H9 (cell line): ENCODE measurements around the gene FCRL2. TPM values are rescaled to one million over a fixed set of nuclear protein-coding genes. Genes with fewer than 3 reads are reported as not detected.

Source experiments
- DNase-seq: peaks from one replicate; pipeline ENCODE4 v3.0.0-alpha.2; 2017
- H2AFZ ChIP-seq: one replicate; pipeline ENCODE4 v1.6.1; 2013; ENCODE audit warnings: mild to moderate bottlenecking, low read length, control low read depth, moderate library complexity
- H2AK5ac ChIP-seq: 2 replicates; pipeline ENCODE4 v1.6.1; 2013; ENCODE audit warnings: low read length, control low read depth, mixed read lengths; ENCODE audit not compliant: insufficient read length
- H2BK120ac ChIP-seq: one replicate; pipeline ENCODE4 v1.6.1; 2013; ENCODE audit warnings: low read depth, mild to moderate bottlenecking, low read length, control low read depth, inconsistent platforms; ENCODE audit not compliant: poor library complexity, severe bottlenecking
- H2BK12ac ChIP-seq: 2 replicates; pipeline ENCODE4 v1.6.1; 2013; ENCODE audit warnings: low read length, control low read depth, mixed read lengths, low read depth; ENCODE audit not compliant: insufficient read length
- H2BK15ac ChIP-seq: 2 replicates; pipeline ENCODE4 v1.6.1; 2013; ENCODE audit warnings: low read depth, low read length, control low read depth
- H2BK20ac ChIP-seq: one replicate; pipeline ENCODE4 v1.6.1; 2013; ENCODE audit warnings: low read depth, mild to moderate bottlenecking, low read length, control low read depth, inconsistent platforms; ENCODE audit not compliant: poor library complexity, severe bottlenecking
- H2BK5ac ChIP-seq: 2 replicates; pipeline ENCODE4 v1.6.1; 2013; ENCODE audit warnings: low read length, control low read depth, mixed read lengths; ENCODE audit not compliant: insufficient read length
- H3K14ac ChIP-seq: 2 replicates; pipeline ENCODE4 v1.6.1; 2013; ENCODE audit warnings: low read length, control low read depth; ENCODE audit not compliant: insufficient read depth
- H3K18ac ChIP-seq: 2 replicates; pipeline ENCODE4 v1.6.1; 2013; ENCODE audit warnings: low read depth, mild to moderate bottlenecking, mixed read lengths, low read length, control low read depth; ENCODE audit not compliant: insufficient read length
- H3K23ac ChIP-seq: 2 replicates; pipeline ENCODE4 v1.6.1; 2013; ENCODE audit warnings: low read length, control low read depth, mixed read lengths, low read depth; ENCODE audit not compliant: insufficient read length
- H3K23me2 ChIP-seq: 2 replicates; pipeline ENCODE4 v1.6.1; 2013; ENCODE audit warnings: low read depth, mild to moderate bottlenecking, mixed read lengths, low read length, control low read depth; ENCODE audit not compliant: insufficient read length, poor library complexity, severe bottlenecking
- H3K27ac ChIP-seq: 2 replicates; pipeline ENCODE4 v1.5.1; 2013; ENCODE audit warnings: low read length, control low read depth, mixed read lengths, low read depth; ENCODE audit not compliant: insufficient read length
- H3K27me3 ChIP-seq: 2 replicates; pipeline ENCODE4 v1.6.1; 2013; ENCODE audit warnings: low read length, control low read depth, inconsistent platforms; ENCODE audit not compliant: insufficient read depth
- H3K4ac ChIP-seq: 2 replicates; pipeline ENCODE4 v1.6.1; 2013; ENCODE audit warnings: low read depth, mild to moderate bottlenecking, control low read depth, inconsistent platforms, low read length, moderate library complexity
- H3K4me1 ChIP-seq: 2 replicates; pipeline ENCODE4 v1.6.1; 2013; ENCODE audit warnings: low read length, control low read depth, inconsistent platforms; ENCODE audit not compliant: insufficient read depth
- H3K4me2 ChIP-seq: 2 replicates; pipeline ENCODE4 v1.6.1; 2013; ENCODE audit warnings: low read length, control low read depth, mixed read lengths; ENCODE audit not compliant: insufficient read length, insufficient read depth
- H3K56ac ChIP-seq: 2 replicates; pipeline ENCODE4 v1.6.1; 2013; ENCODE audit warnings: low read depth, mild to moderate bottlenecking, mixed read lengths, low read length, control low read depth; ENCODE audit not compliant: insufficient read length
- H3K79me1 ChIP-seq: 2 replicates; pipeline ENCODE4 v1.6.1; 2013; ENCODE audit warnings: low read depth, mild to moderate bottlenecking, moderate library complexity, low read length, control low read depth, inconsistent platforms; ENCODE audit not compliant: insufficient read depth, poor library complexity, severe bottlenecking
- H3K79me2 ChIP-seq: 2 replicates; pipeline ENCODE4 v1.6.1; 2013; ENCODE audit warnings: low read length, control low read depth, inconsistent platforms; ENCODE audit not compliant: insufficient read depth
- H3K9ac ChIP-seq: 2 replicates; pipeline ENCODE4 v1.6.1; 2013; ENCODE audit warnings: low read length, control low read depth, mixed read lengths; ENCODE audit not compliant: insufficient read length; ENCODE audit errors: extremely low read depth
- H3K9me3 ChIP-seq: one replicate; pipeline ENCODE4 v1.6.1; 2013; ENCODE audit warnings: low read depth, low read length, inconsistent platforms; ENCODE audit not compliant: control insufficient read depth
- H3T11ph ChIP-seq: one replicate; pipeline ENCODE4 v1.6.1; 2013; ENCODE audit warnings: mild to moderate bottlenecking, low read length, control low read depth, inconsistent platforms
- H4K20me1 ChIP-seq: one replicate; pipeline ENCODE4 v1.6.1; 2013; ENCODE audit not compliant: control insufficient read depth, insufficient read length, insufficient read depth
- H4K5ac ChIP-seq: 2 replicates; pipeline ENCODE4 v1.6.1; 2013; ENCODE audit warnings: low read depth, mild to moderate bottlenecking, mixed read lengths, low read length, control low read depth; ENCODE audit not compliant: insufficient read length
- H4K8ac ChIP-seq: replicated peaks from 2 replicates; pipeline ENCODE4 v1.6.1; 2013; ENCODE audit warnings: low read length, control low read depth, mixed read lengths, low read depth; ENCODE audit not compliant: insufficient read length
- H4K91ac ChIP-seq: 2 replicates; pipeline ENCODE4 v1.6.1; 2013; ENCODE audit warnings: low read depth, mild to moderate bottlenecking, moderate library complexity, mixed read lengths, low read length, control low read depth; ENCODE audit not compliant: insufficient read length
- H3K27ac Mint-ChIP-seq, 3 experiments: 2 replicates in 2 of 3; 3 replicates in 1 of 3; pipeline ENCODE4 v1.8.0; 2020 to 2021; ENCODE audit warnings: mixed read lengths in 3 of 3, mild to moderate bottlenecking in 1 of 3, moderate library complexity in 1 of 3
- H3K27me3 Mint-ChIP-seq: 2 replicates; pipeline ENCODE4 v1.8.0; 2021; ENCODE audit warnings: low read depth, mild to moderate bottlenecking, moderate library complexity, mixed read lengths
- H3K36me3 Mint-ChIP-seq, 3 experiments: 2 replicates in 2 of 3; 3 replicates in 1 of 3; pipeline ENCODE4 v1.8.0; 2020 to 2021; ENCODE audit warnings: low read depth in 3 of 3, mixed read lengths in 3 of 3; ENCODE audit not compliant: insufficient read depth in 1 of 3
- H3K4me1 Mint-ChIP-seq, 2 experiments: 2 replicates each; pipeline ENCODE4 v1.8.0; 2020; ENCODE audit warnings: mixed read lengths in 2 of 2
- H3K4me3 Mint-ChIP-seq, 2 experiments: 2 replicates in 1 of 2; 3 replicates in 1 of 2; pipeline ENCODE4 v1.8.0; 2020 to 2021; ENCODE audit warnings: mild to moderate bottlenecking in 2 of 2, mixed read lengths in 2 of 2, moderate library complexity in 1 of 2
- H3K9me3 Mint-ChIP-seq, 2 experiments: 2 replicates in 1 of 2; 3 replicates in 1 of 2; pipeline ENCODE4 v1.8.0; 2020; ENCODE audit warnings: mild to moderate bottlenecking in 2 of 2, mixed read lengths in 2 of 2, moderate library complexity in 1 of 2
- WGBS: extraction: QIAGEN DNeasy Blood & Tissue Kit; methylation state at CpG from one replicate; pipeline ENCODE4 v1.1.7; 2013; ENCODE audit warnings: missing lambda C conversion rate, low lambda C conversion rate, mixed read lengths; ENCODE audit not compliant: insufficient read length; ENCODE audit errors: extremely low coverage; 5-methylcytosine and 5-hydroxymethylcytosine counted together
- total RNA-seq: library from RNA; stranded (reverse); gene quantifications from 2 replicates; pipeline ENCODE4 v1.2.1, GENCODE V29; 2021
- TF ChIP-seq, protein P1 (sequence below): fragments of 200-600 bp; sonication (generic); conservative IDR thresholded peaks from 3 replicates; pipeline ENCODE4 v1.8.0; 2021; ENCODE audit warnings: antibody characterized with exemption, mild to moderate bottlenecking

The FCRL2 gene
- total RNA-seq, 1 experiment from 2014 or later, result not detected

GRCh38 chr1:157771661-157772425 lies 5.1 kb downstream of the FCRL2 start:
- Histone ChIP-seq H4K20me1 (no peaks in the 10 kb centered on the region), H2BK120ac (no peak overlapping the region), H2AK5ac (no peak overlapping the region), H3K9ac (no peak overlapping the region), H3T11ph (no peak overlapping the region), H4K91ac (no peak overlapping the region), H2BK20ac (no peak overlapping the region), H3K4me2 (no peak overlapping the region), H3K23ac (no peak overlapping the region), H2BK12ac (no peak overlapping the region), H3K4ac (no peak overlapping the region), H2BK5ac (no peak overlapping the region), H3K9me3 (no peaks in the 10 kb centered on the region), H3K79me1 (no peaks in the 10 kb centered on the region), H4K8ac (no peak overlapping the region), H2BK15ac (no peak overlapping the region), H4K5ac (no peak overlapping the region), H3K14ac (no peak overlapping the region), H3K18ac (no peak overlapping the region), H3K4me1 (no peaks in the 10 kb centered on the region; the same call in 1 of the 2 replicates), H2AFZ (no peak overlapping the region), H3K27ac (no peak overlapping the region), H3K23me2 (no peaks in the 10 kb centered on the region), H3K79me2 (no peaks in the 10 kb centered on the region), H3K56ac (no peak overlapping the region), H3K27me3 (no peaks in the 10 kb centered on the region)
- Mint-ChIP-seq H3K36me3 (no peaks in the 10 kb centered on the region), H3K4me3 (no peak overlapping the region), H3K27ac (no peak overlapping the region), H3K27me3 (no peaks in the 10 kb centered on the region; the same call in none of the 2 replicates), H3K4me1 (peaks cover 3 to 5% of the 10 kb centered on the region in 2 experiments; a peak in 2 of 4 replicates), H3K9me3 (no peaks in the 10 kb centered on the region)
- DNase-seq, result no peak
- TF ChIP-seq, protein P1, sequence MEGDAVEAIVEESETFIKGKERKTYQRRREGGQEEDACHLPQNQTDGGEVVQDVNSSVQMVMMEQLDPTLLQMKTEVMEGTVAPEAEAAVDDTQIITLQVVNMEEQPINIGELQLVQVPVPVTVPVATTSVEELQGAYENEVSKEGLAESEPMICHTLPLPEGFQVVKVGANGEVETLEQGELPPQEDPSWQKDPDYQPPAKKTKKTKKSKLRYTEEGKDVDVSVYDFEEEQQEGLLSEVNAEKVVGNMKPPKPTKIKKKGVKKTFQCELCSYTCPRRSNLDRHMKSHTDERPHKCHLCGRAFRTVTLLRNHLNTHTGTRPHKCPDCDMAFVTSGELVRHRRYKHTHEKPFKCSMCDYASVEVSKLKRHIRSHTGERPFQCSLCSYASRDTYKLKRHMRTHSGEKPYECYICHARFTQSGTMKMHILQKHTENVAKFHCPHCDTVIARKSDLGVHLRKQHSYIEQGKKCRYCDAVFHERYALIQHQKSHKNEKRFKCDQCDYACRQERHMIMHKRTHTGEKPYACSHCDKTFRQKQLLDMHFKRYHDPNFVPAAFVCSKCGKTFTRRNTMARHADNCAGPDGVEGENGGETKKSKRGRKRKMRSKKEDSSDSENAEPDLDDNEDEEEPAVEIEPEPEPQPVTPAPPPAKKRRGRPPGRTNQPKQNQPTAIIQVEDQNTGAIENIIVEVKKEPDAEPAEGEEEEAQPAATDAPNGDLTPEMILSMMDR, result no peak
- no CpG with 5 or more reads among the region's 8 CpGs for WGBS
